ENCODE results near the gene GIGYF2. TPM values are rescaled to one million over a fixed set of nuclear protein-coding genes. Genes with fewer than 3 reads are reported as not detected.

GIGYF2 gene
- total RNA-seq, 3 donors from 2014 or later: 44.1 to 53.7 (median 47.4) TPM

DNA sequence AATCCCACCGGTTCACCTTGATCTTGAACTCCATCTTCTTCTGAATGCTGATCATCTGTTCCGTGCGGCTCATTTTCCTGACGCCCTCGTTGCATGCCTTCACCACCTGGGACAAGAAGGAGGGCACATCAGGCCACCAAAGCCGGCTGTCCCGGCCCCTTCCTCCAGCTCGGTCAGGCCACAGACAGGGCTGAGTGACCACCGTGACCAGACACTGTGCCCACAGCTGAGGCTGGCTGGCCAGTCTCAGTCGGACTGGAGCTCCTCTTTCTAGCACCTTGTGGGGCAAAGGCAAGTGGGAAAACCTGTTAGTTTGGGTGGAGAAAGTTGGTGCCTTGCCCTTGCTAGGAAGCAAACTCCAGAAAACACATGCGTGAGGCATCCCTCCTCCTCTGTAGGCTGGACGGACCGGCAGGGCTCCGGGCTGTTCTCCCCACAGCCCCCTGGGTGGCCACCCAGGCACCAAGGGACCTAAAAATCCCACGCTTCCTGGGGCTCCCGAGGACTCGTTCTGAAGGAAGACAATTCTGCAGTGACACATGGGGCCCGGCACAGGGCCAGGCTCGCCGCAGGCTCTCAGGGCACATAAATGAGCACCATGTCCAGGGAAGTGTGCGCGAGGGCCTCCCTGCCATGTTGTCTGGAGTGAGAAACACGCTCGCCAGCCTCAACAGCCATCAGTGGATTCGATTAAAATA lies 188.3 kb downstream of the GIGYF2 start:
- Mint-ChIP-seq H3K27me3 (ENCODE audit: low read depth) (peaks cover 2% of the 10 kb centered on the region), H3K9me3 (no peaks in the 10 kb centered on the region), H3K4me3 (no peak overlapping the region), H3K4me1 (ENCODE audit: low read depth) (no peaks in the 10 kb centered on the region), H3K36me3 (ENCODE audit: insufficient read depth) (no peaks in the 10 kb centered on the region)
- DNase-seq (no peak), ATAC-seq (no peak)

- H3K27me3 Mint-ChIP-seq (ENCODE audit: low read depth): peaks cover 9% of the 10 kb centered on the region
These were observed 189.0 kb downstream of the GIGYF2 start for GRCh38 chr2:232886176-232886575.

GRCh38 chr2:232886632-232887031 lies 189.5 kb downstream of the GIGYF2 start:
- no peaks in the 10 kb centered on the region for H3K9me3 Mint-ChIP-seq
- H3K27me3 Mint-ChIP-seq (ENCODE audit: low read depth): peaks cover 11% of the 10 kb centered on the region
- DNase-seq (no peak), ATAC-seq (no peak)
- no peaks in the 10 kb centered on the region for H3K4me1 Mint-ChIP-seq (ENCODE audit: low read depth)
- H3K4me3 Mint-ChIP-seq: no peak overlapping the region
- H3K36me3 Mint-ChIP-seq (ENCODE audit: insufficient read depth): no peaks in the 10 kb centered on the region

More at GRCh38 chr2:232886176-232886575, 189.0 kb downstream of the GIGYF2 start:
- Mint-ChIP-seq H3K4me1 (ENCODE audit: low read depth) (no peaks in the 10 kb centered on the region), H3K9me3 (no peaks in the 10 kb centered on the region), H3K36me3 (ENCODE audit: insufficient read depth) (no peaks in the 10 kb centered on the region), H3K4me3 (no peak overlapping the region)
- DNase-seq (no peak), ATAC-seq (no peak)

DNA sequence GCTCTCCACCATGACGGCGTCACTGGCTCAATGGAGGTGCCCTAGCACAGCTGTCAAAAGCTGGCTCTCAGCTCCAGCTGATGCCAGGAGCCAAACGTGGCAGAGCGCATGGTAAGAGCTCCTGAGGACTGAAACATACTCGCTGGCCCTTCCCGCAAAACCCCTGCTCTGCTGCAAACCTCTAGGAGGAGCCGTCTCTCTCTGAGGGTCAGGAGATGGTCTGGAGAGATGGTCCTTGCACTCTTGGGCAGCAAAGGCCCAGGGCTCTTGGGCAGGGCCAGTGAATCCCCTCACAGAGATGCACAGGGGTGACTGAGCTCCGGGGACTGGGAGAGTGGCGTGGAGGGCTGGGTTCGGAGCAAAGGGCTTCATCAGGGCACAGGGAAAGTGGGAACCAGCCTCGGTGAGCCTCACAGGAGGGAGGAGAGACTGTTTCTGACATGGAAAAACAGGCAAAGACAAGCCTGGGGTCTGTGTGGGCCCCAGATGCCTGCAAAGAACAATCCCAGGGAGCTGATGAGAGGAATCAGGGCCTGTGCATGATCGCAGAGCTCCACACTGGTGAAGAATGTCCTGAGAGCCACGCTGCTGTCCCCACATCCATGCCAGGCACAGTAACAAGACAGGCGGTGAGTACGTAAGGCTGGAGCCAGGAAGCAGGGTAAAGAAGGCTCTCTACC lies 190.2 kb downstream of the GIGYF2 start:
- H3K4me1 Mint-ChIP-seq (ENCODE audit: low read depth): no peaks in the 10 kb centered on the region
- H3K27me3 Mint-ChIP-seq (ENCODE audit: low read depth): peaks cover 16% of the 10 kb centered on the region
- DNase-seq: no peak
- no peaks in the 10 kb centered on the region for H3K36me3 Mint-ChIP-seq (ENCODE audit: insufficient read depth)
- no peak overlapping the region for H3K4me3 Mint-ChIP-seq
- no peak for ATAC-seq
- H3K9me3 Mint-ChIP-seq: no peaks in the 10 kb centered on the region

DNA sequence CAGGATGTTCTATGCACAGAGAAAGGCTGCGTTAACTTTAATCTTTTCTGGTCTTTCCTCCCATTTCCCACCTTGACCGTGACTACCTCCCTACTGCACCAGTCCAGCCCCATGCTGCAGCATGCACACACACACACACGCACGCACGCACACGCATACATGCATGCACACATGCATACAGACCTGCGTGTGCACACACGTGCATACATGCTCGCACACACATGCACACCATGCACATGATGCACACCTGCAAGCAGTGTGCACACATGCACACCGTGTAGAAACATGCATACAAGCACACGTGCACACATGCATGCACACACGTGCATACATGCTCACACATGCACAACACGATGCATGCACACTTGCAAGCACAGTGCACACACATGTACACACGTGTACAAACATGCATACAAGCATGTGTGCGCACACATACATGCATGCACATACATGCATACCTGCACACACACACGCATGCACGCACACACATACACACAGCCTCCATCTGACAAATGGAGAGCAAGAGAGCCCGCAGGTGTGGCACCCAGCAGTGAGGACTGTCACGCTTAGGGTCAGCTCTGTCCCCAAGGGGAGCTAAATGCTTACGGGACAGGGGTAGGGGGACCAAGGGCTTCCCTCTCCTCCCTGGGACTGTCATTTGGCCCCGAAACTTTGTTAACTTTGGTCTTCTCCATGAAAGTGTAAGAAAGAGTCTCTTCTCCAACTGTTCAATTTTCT lies 191.1 kb downstream of the GIGYF2 start:
- H3K9me3 Mint-ChIP-seq: no peaks in the 10 kb centered on the region
- H3K4me1 Mint-ChIP-seq (ENCODE audit: low read depth): no peaks in the 10 kb centered on the region
- ATAC-seq (no peak), DNase-seq (no peak)
- H3K27me3 Mint-ChIP-seq (ENCODE audit: low read depth): peaks cover 16% of the 10 kb centered on the region
- H3K36me3 Mint-ChIP-seq (ENCODE audit: insufficient read depth): no peaks in the 10 kb centered on the region
- no peak overlapping the region for H3K4me3 Mint-ChIP-seq

DNA sequence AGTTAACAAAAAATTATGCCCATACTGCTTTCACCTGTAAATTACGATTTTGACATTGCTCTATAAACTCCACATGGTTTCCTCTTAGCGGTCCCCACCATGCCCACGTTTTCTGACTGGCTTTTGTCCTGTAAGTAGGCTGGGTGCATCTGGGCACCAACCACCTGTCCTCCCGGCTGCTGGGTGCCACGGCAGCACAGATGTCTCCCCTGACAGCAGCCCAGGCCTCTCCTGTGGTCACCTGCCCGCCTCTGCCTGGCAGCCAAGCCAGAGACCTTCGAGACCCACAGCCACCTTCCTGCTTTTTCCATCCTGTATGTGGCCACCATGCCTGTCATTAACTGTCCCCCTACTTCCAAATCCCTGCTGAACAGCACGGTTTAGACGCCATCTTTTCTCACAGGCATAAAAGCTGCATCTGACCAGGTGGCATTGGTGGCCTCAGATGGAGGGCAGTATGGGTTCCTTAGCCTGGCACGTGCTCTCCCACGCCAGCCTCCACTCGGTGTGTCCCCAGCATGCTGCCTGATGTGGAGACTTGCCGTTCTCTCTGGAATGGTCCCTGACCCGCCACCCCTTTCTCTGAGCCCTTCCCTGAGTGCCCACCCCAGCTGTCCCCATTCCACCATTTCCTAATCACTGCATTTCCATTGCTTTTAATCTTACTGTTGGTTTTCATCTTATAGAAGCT lies 191.9 kb downstream of the GIGYF2 start:
- ATAC-seq (no peak), DNase-seq (no peak)
- no peaks in the 10 kb centered on the region for H3K4me1 Mint-ChIP-seq (ENCODE audit: low read depth)
- H3K4me3 Mint-ChIP-seq: no peak overlapping the region
- H3K36me3 Mint-ChIP-seq (ENCODE audit: insufficient read depth): no peaks in the 10 kb centered on the region
- H3K27me3 Mint-ChIP-seq (ENCODE audit: low read depth): peaks cover 16% of the 10 kb centered on the region
- H3K9me3 Mint-ChIP-seq: no peaks in the 10 kb centered on the region

DNA sequence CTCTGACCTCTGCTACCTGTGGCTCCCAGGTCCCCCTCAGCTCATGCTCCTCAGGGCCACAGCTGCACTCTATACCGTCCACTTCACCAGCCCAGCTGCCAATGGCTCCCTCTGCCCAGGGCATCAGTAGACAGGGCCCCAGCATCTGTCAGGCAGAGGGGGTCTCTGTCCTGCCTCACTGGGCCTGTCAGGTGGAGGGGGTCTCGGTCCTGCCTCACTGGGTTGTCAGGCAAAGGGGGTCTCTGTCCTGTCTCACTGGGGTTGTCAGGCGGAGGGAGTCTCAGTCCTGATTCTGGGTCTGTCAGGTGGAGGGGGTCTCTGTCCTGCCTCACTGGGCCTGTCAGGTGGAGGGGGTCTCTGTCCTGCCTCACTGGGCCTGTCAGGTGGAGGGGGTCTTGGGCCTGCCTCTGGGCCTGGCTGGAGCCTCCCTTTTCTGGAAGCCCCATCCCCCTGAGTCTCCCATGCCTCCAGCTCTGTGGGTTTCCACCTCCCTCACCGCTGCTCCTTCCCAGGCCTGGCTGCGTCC lies 192.8 kb downstream of the GIGYF2 start:
- DNase-seq (no peak), ATAC-seq (no peak)
- Mint-ChIP-seq H3K4me1 (ENCODE audit: low read depth) (no peaks in the 10 kb centered on the region), H3K27me3 (ENCODE audit: low read depth) (peaks cover 16% of the 10 kb centered on the region), H3K9me3 (no peaks in the 10 kb centered on the region), H3K36me3 (ENCODE audit: insufficient read depth) (no peaks in the 10 kb centered on the region), H3K4me3 (no peak overlapping the region)

DNA sequence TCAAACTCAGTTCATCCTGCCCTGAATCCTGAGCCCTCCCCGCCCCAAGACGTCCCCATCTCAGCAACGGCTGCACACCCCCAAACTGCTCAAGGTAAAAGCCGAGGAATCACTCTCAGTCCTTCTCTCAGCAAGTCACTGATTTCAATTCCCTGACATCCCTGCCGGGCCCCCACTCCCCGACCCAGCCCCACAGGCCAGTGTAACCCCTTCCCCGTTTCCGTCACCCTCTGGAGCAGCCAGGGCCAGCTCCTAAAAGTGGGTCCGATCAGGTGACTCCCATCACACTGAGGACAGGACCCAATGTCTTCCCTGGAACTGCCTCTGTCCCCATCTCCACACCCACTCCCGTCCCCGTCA lies 193.4 kb downstream of the GIGYF2 start:
- H3K4me3 Mint-ChIP-seq: no peak overlapping the region
- ATAC-seq (no peak), DNase-seq (no peak)
- H3K36me3 Mint-ChIP-seq (ENCODE audit: insufficient read depth): no peaks in the 10 kb centered on the region
- H3K9me3 Mint-ChIP-seq: no peaks in the 10 kb centered on the region
- H3K4me1 Mint-ChIP-seq (ENCODE audit: low read depth): no peaks in the 10 kb centered on the region
- peaks cover 16% of the 10 kb centered on the region for H3K27me3 Mint-ChIP-seq (ENCODE audit: low read depth)

- Mint-ChIP-seq H3K27me3 (ENCODE audit: low read depth) (peaks cover 18% of the 10 kb centered on the region), H3K4me3 (no peak overlapping the region)
These were observed 193.9 kb downstream of the GIGYF2 start for GRCh38 chr2:232890896-232891601.

GRCh38 chr2:232891621-232892071 lies 194.5 kb downstream of the GIGYF2 start:
- H3K27me3 Mint-ChIP-seq (ENCODE audit: low read depth): peaks cover 18% of the 10 kb centered on the region
- no peak for DNase-seq
- no peak overlapping the region for H3K4me3 Mint-ChIP-seq
- no peaks in the 10 kb centered on the region for H3K9me3 Mint-ChIP-seq
- no peak for ATAC-seq
- peaks cover 2% of the 10 kb centered on the region for H3K4me1 Mint-ChIP-seq (ENCODE audit: low read depth)
- no peaks in the 10 kb centered on the region for H3K36me3 Mint-ChIP-seq (ENCODE audit: insufficient read depth)

More at GRCh38 chr2:232890896-232891601, 193.9 kb downstream of the GIGYF2 start:
- Mint-ChIP-seq H3K9me3 (no peaks in the 10 kb centered on the region), H3K36me3 (ENCODE audit: insufficient read depth) (no peaks in the 10 kb centered on the region), H3K4me1 (ENCODE audit: low read depth) (no peaks in the 10 kb centered on the region)
- DNase-seq (no peak), ATAC-seq (no peak)

DNA sequence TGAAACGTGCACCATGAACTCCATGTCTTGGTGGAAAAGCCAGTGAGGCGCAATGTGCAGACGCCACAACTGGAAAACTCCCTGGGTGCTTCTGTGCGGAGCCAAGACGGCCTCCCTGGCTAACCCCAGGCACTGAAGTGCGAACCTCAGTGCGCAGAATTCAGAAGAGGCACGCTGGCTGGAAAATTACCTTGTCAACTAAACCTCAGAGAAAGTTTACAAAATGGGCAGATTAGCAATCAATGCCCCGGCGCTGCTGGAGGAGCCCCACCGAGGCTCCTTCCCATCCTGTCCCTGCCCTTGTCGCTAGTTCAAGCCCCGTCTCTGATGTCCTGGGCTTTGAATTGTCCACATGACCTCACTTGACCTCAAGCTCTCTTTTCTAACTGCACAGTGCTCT lies 195.1 kb downstream of the GIGYF2 start:
- Mint-ChIP-seq H3K36me3 (ENCODE audit: insufficient read depth) (no peaks in the 10 kb centered on the region), H3K4me3 (no peak overlapping the region), H3K9me3 (no peaks in the 10 kb centered on the region), H3K27me3 (ENCODE audit: low read depth) (peaks cover 18% of the 10 kb centered on the region), H3K4me1 (ENCODE audit: low read depth) (peaks cover 4% of the 10 kb centered on the region)
- no peak for ATAC-seq
- DNase-seq: no peak

DNA sequence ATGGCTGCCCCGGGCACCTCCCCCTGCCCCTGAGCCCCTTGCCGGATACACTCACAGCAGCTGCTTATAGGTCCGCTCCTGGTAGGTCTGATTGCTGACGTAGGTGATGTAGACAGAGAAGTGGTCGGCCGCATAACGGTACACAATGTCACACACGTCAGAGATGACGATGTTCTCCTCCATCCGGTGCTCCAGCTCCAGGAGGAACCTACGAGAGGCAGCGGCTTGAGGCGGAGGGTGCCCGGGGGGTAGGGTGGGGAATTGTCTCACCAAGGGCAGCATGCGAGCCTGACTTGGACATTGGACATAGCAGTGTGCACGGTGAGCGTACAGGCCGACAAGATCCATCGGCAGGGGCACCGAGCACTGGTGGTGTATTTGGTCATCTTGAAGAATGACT lies 195.7 kb downstream of the GIGYF2 start:
- Mint-ChIP-seq H3K27me3 (ENCODE audit: low read depth) (peaks cover 18% of the 10 kb centered on the region), H3K4me1 (ENCODE audit: low read depth) (peaks cover 8% of the 10 kb centered on the region), H3K9me3 (no peaks in the 10 kb centered on the region), H3K4me3 (no peak overlapping the region), H3K36me3 (ENCODE audit: insufficient read depth) (no peaks in the 10 kb centered on the region)
- DNase-seq: no peak
- ATAC-seq: no peak

- no peak for ATAC-seq
- peaks cover 18% of the 10 kb centered on the region for H3K27me3 Mint-ChIP-seq (ENCODE audit: low read depth)
- no peak overlapping the region for H3K4me3 Mint-ChIP-seq
- H3K9me3 Mint-ChIP-seq: no peaks in the 10 kb centered on the region
- H3K36me3 Mint-ChIP-seq (ENCODE audit: insufficient read depth): no peaks in the 10 kb centered on the region
- peaks cover 11% of the 10 kb centered on the region for H3K4me1 Mint-ChIP-seq (ENCODE audit: low read depth)
- no peak for DNase-seq
These were observed 196.7 kb downstream of the GIGYF2 start for GRCh38 chr2:232893834-232894233.
